ENCODE data around the gene ARHGAP8.

GRCh38 chr22:44876921-44877320 is 124.5 kb downstream of the ARHGAP8 start:
- TF ChIP-seq CTCF (IDR thresholded peaks at IDR 0.05) (no peak), POLR2A (IDR thresholded peaks at IDR 0.05) (no peak)

Measured in body of pancreas (tissue), 4 donors.